ENCODE measurements around the gene PPP1R2C. TPM values are rescaled to one million over a fixed set of nuclear protein-coding genes. Genes with fewer than 3 reads are reported as not detected.

PPP1R2C gene
- total and polyA plus RNA-seq, 2 of the 8 experiments (the other 6 are each of a cell fraction or from before 2014, with no cell fraction given) = not detected

GRCh38 chrX:42770566-42770965, 7.4 kb downstream of the PPP1R2C start:
- WGBS, 2 experiments (ENCODE audit: extremely low coverage in 1 of 2, insufficient coverage in 1 of 2, insufficient read length in 1 of 2, insufficient replicate concordance in 2 of 2, low coverage in 1 of 2, low lambda C conversion rate in 2 of 2, missing lambda C conversion rate in 1 of 2) = 94% methylated on average over 3 of the region's 3 CpGs; no CpG with 5 or more reads in 1 of the 2 experiments
- Histone ChIP-seq H2AK5ac (ENCODE audit: low read depth, low read length) (no peak overlapping the region), H2BK15ac (ENCODE audit: low read length) (no peak overlapping the region), H3K27me3 (replicated peaks in 1 of 4; ENCODE audit: control insufficient read depth in 3 of 4, extremely low read depth in 1 of 4, insufficient read depth in 3 of 4, low read length in 3 of 4) (no peaks in the 10 kb centered on the region), H4K91ac (replicated peaks; ENCODE audit: insufficient read length, low read length) (no peak overlapping the region), H3K79me2 (ENCODE audit: control insufficient read depth in 1 of 2, insufficient read depth in 2 of 2, low read length in 2 of 2) (no peaks in the 10 kb centered on the region), H3K27ac (ENCODE audit: low read depth, low read length) (no peak overlapping the region), H3K4me1 (replicated peaks in 1 of 4; ENCODE audit: control insufficient read depth in 3 of 4, insufficient read depth in 4 of 4, low read length in 3 of 4) (no peaks in the 10 kb centered on the region), H2BK12ac (ENCODE audit: low read depth, low read length) (no peak overlapping the region), H3K23me2 (ENCODE audit: low read depth, low read length) (no peaks in the 10 kb centered on the region), H4K8ac (ENCODE audit: extremely low read depth, insufficient read depth, low read length) (no peak overlapping the region), H3K4ac (replicated peaks; ENCODE audit: insufficient read length, low read depth, low read length) (no peak overlapping the region), H3K4me2 (ENCODE audit: insufficient read depth in 1 of 2, low read depth in 2 of 2, low read length in 2 of 2) (no peak overlapping the region), H3K14ac (ENCODE audit: insufficient read length) (no peak overlapping the region), H3K18ac (ENCODE audit: extremely low read depth, low read length) (no peak overlapping the region), H3K56ac (replicated peaks; ENCODE audit: insufficient read length, low read depth, low read length) (no peak overlapping the region), H3K36me3 (ENCODE audit: control insufficient read depth in 2 of 4, insufficient read depth in 4 of 4, low read length in 3 of 4) (no peaks in the 10 kb centered on the region; a peak in 1 of 8 replicates), H2BK5ac (ENCODE audit: low read depth, low read length) (no peak overlapping the region), H3K79me1 (ENCODE audit: low read depth, low read length) (no peaks in the 10 kb centered on the region), H3K9me3 (ENCODE audit: insufficient read depth in 2 of 2, low read depth in 1 of 2, low read length in 1 of 2) (no peaks in the 10 kb centered on the region), H3K23ac (ENCODE audit: insufficient read length) (no peak overlapping the region), H2AFZ (ENCODE audit: low read length) (no peak overlapping the region), H2BK20ac (ENCODE audit: low read length) (no peak overlapping the region), H3K9ac (replicated peaks in 1 of 4; ENCODE audit: extremely low read depth in 1 of 4, low read depth in 3 of 4, low read length in 3 of 4) (no peak overlapping the region), H4K5ac (ENCODE audit: insufficient read length, low read depth, low read length) (no peak overlapping the region), H2BK120ac (replicated peaks; ENCODE audit: low read depth, low read length) (no peak overlapping the region), H4K20me1 (replicated peaks in 1 of 2; ENCODE audit: control insufficient read depth in 1 of 2, insufficient read depth in 2 of 2, low read length in 2 of 2) (no peaks in the 10 kb centered on the region), H3K4me3 (ENCODE audit: extremely low read depth in 1 of 4, insufficient read depth in 2 of 4, low read depth in 3 of 4, low read length in 4 of 4) (no peak overlapping the region)
- ChIA-PET POLR2A (ENCODE audit: partially characterized antibody) (no interaction called here), CTCF (ENCODE audit: partially characterized antibody) (no interaction called here)
- FAIRE-seq (no peak), DNase-seq (ENCODE audit: low read depth in 1 of 2, low spot score in 2 of 2) (no peak)
- TF ChIP-seq JUND (IDR thresholded peaks at IDR 0.05; ENCODE audit: low read length) (no peak), NRF1 (IDR thresholded peaks at IDR 0.05; ENCODE audit: low read depth, low read length) (no peak), RAD21 (IDR thresholded peaks at IDR 0.05 in 1 of 2, conservative IDR thresholded peaks at IDR 0.05 in 1 of 2; ENCODE audit: low read depth in 2 of 2, low read length in 2 of 2) (no peak), PHF8 (conservative IDR thresholded peaks at IDR 0.05; ENCODE audit: low read depth, low read length) (no peak), CHD1 (IDR thresholded peaks at IDR 0.05; ENCODE audit: low read depth, low read length) (no peak), KDM4A (IDR thresholded peaks at IDR 0.05; ENCODE audit: low read depth, low read length, severe bottlenecking) (no peak), CEBPB (IDR thresholded peaks at IDR 0.05; ENCODE audit: low read depth, low read length) (no peak), BRCA1 (IDR thresholded peaks at IDR 0.05; ENCODE audit: low read depth, low read length) (no peak), BCL11A (IDR thresholded peaks at IDR 0.05; ENCODE audit: low read depth in 2 of 2, low read length in 2 of 2) (no peak), TEAD4 (IDR thresholded peaks at IDR 0.05; ENCODE audit: low read depth, low read length) (no peak), HDAC6 (IDR thresholded peaks at IDR 0.05; ENCODE audit: low read depth, low read length) (no peak), GABPA (IDR thresholded peaks at IDR 0.05; ENCODE audit: borderline replicate concordance, insufficient read depth, low read length) (no peak)
- TF ChIP-seq, protein P1, sequence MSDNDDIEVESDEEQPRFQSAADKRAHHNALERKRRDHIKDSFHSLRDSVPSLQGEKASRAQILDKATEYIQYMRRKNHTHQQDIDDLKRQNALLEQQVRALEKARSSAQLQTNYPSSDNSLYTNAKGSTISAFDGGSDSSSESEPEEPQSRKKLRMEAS (IDR thresholded peaks at IDR 0.05) = no peak
- TF ChIP-seq, protein P2, sequence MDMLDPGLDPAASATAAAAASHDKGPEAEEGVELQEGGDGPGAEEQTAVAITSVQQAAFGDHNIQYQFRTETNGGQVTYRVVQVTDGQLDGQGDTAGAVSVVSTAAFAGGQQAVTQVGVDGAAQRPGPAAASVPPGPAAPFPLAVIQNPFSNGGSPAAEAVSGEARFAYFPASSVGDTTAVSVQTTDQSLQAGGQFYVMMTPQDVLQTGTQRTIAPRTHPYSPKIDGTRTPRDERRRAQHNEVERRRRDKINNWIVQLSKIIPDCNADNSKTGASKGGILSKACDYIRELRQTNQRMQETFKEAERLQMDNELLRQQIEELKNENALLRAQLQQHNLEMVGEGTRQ (IDR thresholded peaks at IDR 0.05; ENCODE audit: low read length) = no peak
